Endothelial cell of umbilical vein (primary cell): ENCODE data around the gene DPF3. TPM values are rescaled to one million over a fixed set of nuclear protein-coding genes. Genes with fewer than 3 reads are reported as not detected.
A peak's percentile ranks its signal among the peaks of the same experiment; 100 is the strongest.

Experiments used
- BruUV-seq: library from RNA; stranded (reverse); fragments of 400-500 nt; replicated peaks from 2 replicates; lab custom pipeline; 2021; lab: Mats Ljungman, UMichigan
- CTCF ChIA-PET: fragments of 300-600, 350-600 bp; sonication (Branson Sonifier 250); formaldehyde crosslinking; loops from one replicate; lab custom pipeline; 2021; ENCODE audit warnings: antibody characterized with exemption, inconsistent platforms; lab: Charles Lee
- POLR2A ChIA-PET: fragments of 300-600, 350-600 bp; sonication (Branson Sonifier 250); formaldehyde crosslinking; loops from one replicate; lab custom pipeline; 2021; ENCODE audit warnings: antibody characterized with exemption, inconsistent platforms; lab: Charles Lee
- DNase-seq: peaks from one replicate; pipeline ENCODE4 v3.0.0-alpha.2; 2011; ENCODE audit warnings: low read depth, low spot score
- FAIRE-seq: peaks from 2 replicates; lab custom pipeline; 2011; peaks lifted over from hg19 to GRCh38; lab: Jason Lieb, UNC
- H2AFZ ChIP-seq: 2 replicates; pipeline ENCODE4 v1.6.0; 2012; ENCODE audit warnings: low read depth, low read length, control low read depth, inconsistent platforms
- H3K27ac ChIP-seq: 2 replicates; pipeline ENCODE4 v1.5.1; 2011; ENCODE audit warnings: low read depth, mild to moderate bottlenecking, control low read depth, low read length, moderate library complexity; ENCODE audit not compliant: insufficient read depth
- H3K27me3 ChIP-seq, 2 experiments: 2 replicates each; pipeline versions ENCODE4 v1.6.0 to v1.6.1; 2011; ENCODE audit warnings: low read length in 2 of 2, mixed read lengths in 1 of 2; ENCODE audit not compliant: control insufficient read depth in 2 of 2, insufficient read depth in 2 of 2
- H3K36me3 ChIP-seq, 2 experiments: 2 replicates in 1 of 2; 3 replicates in 1 of 2; pipeline ENCODE4 v1.5.1; 2011; ENCODE audit warnings: low read length in 2 of 2, mild to moderate bottlenecking in 1 of 2, moderate library complexity in 1 of 2; ENCODE audit not compliant: control insufficient read depth in 2 of 2, insufficient read depth in 2 of 2; ENCODE audit errors: extremely low read depth in 1 of 2
- H3K4me1 ChIP-seq: 3 replicates; pipeline ENCODE4 v1.5.1; 2011; ENCODE audit warnings: mild to moderate bottlenecking, low read length; ENCODE audit not compliant: control insufficient read depth, insufficient read depth; ENCODE audit errors: extremely low read depth
- H3K4me2 ChIP-seq: 2 replicates; pipeline ENCODE4 v1.6.1; 2011; ENCODE audit warnings: low read length, control low read depth, mixed read lengths; ENCODE audit not compliant: insufficient read depth
- H3K4me3 ChIP-seq, 3 experiments: fragments of 200-600 bp in 1 of 3; sonication (generic), shearing (Covaris generic) in 1 of 3; replicated peaks in 1 of 3; 2 replicates each; pipeline ENCODE4 v1.5.1; 2011 to 2016; ENCODE audit warnings: control low read depth in 3 of 3, low read length in 3 of 3, mild to moderate bottlenecking in 2 of 3, inconsistent platforms in 1 of 3, low read depth in 1 of 3, moderate library complexity in 1 of 3; ENCODE audit not compliant: insufficient read depth in 1 of 3
- H3K79me2 ChIP-seq: 2 replicates; pipeline ENCODE4 v1.6.0; 2012; ENCODE audit warnings: low read length, inconsistent platforms; ENCODE audit not compliant: control insufficient read depth, insufficient read depth
- H3K9ac ChIP-seq: replicated peaks from 2 replicates; pipeline ENCODE3; 2011; ENCODE audit warnings: low read length, control low read depth; ENCODE audit not compliant: insufficient read depth; ENCODE audit errors: extremely low read depth
- H3K9me1 ChIP-seq: replicated peaks from 3 replicates; pipeline ENCODE4 v1.6.0; 2011; ENCODE audit warnings: mild to moderate bottlenecking, low read length; ENCODE audit not compliant: control insufficient read depth, insufficient read depth; ENCODE audit errors: extremely low read depth
- H3K9me3 ChIP-seq: replicated peaks from 2 replicates; pipeline ENCODE4 v1.5.1; 2012; ENCODE audit warnings: low read length, inconsistent platforms; ENCODE audit not compliant: control insufficient read depth, insufficient read depth
- H4K20me1 ChIP-seq: replicated peaks from 2 replicates; pipeline ENCODE3; 2011; ENCODE audit warnings: mild to moderate bottlenecking, low read length; ENCODE audit not compliant: control insufficient read depth, insufficient read depth; ENCODE audit errors: extremely low read depth
- CTCF ChIP-seq, 2 donors: IDR thresholded peaks; 1 replicate in 1 of 2; 2 replicates in 1 of 2; pipeline ENCODE4 v1.5.1; 2011; ENCODE audit warnings: low read length in 2 of 2, mild to moderate bottlenecking in 2 of 2, moderate library complexity in 2 of 2, control low read depth in 1 of 2, inconsistent platforms in 1 of 2, low read depth in 1 of 2; ENCODE audit not compliant: insufficient read depth in 1 of 2; ENCODE audit errors: extremely low read depth in 1 of 2
- EZH2 ChIP-seq: IDR thresholded peaks from 2 replicates; pipeline ENCODE4 v1.6.1; 2012; ENCODE audit warnings: borderline replicate concordance, low read depth, mild to moderate bottlenecking, moderate library complexity, low read length, inconsistent platforms; ENCODE audit not compliant: severe bottlenecking
- FOS ChIP-seq: IDR thresholded peaks from 2 replicates; pipeline ENCODE4 v1.6.1; 2011; ENCODE audit warnings: mild to moderate bottlenecking, low read length, moderate library complexity, borderline replicate concordance; ENCODE audit not compliant: insufficient read depth
- GATA2 ChIP-seq: IDR thresholded peaks from 2 replicates; pipeline ENCODE4 v1.7.0; 2011; ENCODE audit warnings: low read depth, mild to moderate bottlenecking, moderate library complexity, mixed read lengths, low read length; ENCODE audit not compliant: insufficient read length, insufficient read depth
- MAX ChIP-seq: IDR thresholded peaks from 2 replicates; pipeline ENCODE4 v1.6.1; 2011; ENCODE audit not compliant: insufficient read depth, insufficient read length
- MYC ChIP-seq: IDR thresholded peaks from one replicate; pipeline ENCODE4 v1.6.1; 2011; ENCODE audit warnings: mild to moderate bottlenecking, low read depth, low read length
- POLR2A ChIP-seq: IDR thresholded peaks from 2 replicates; pipeline ENCODE4 v1.6.1; 2012; ENCODE audit warnings: low read depth, mild to moderate bottlenecking, control low read depth, low read length
- dilution Hi-C: fragments of 300-500 bp; cut with MboI; formaldehyde crosslinking; loops from one replicate; pipeline ENCODE4 v1.15.0; 2019; ENCODE audit warnings: low sequenced_read_pairs; ENCODE audit not compliant: extremely low pct_ligation_motif_present
- intact Hi-C: fragments of 100-400 bp; cut with micrococcal nuclease; formaldehyde crosslinking; loops from one replicate; pipeline ENCODE4 v1.10.0; 2022
- polyA plus RNA-seq, 4 experiments: library from polyadenylated mRNA; depleted of rRNA in 3 of 4; stranded (reverse) in 3 of 4; unstranded in 1 of 4; fragments of >200 nt; gene quantifications; 2 replicates each; pipeline versions ENCODE4 v1.2.1 to v1.2.3, GENCODE V29; 2011 to 2012; ENCODE audit warnings: missing spikeins in 1 of 4
- total RNA-seq: library from RNA; stranded (reverse); gene quantifications from 2 replicates; pipeline ENCODE4 v1.2.3, GENCODE V29; 2021

The DPF3 gene
- total and polyA plus RNA-seq, 2 donors (not counting 3 experiments of a cell fraction or from before 2014, with no cell fraction given) = 2.4 to 3.5 TPM

DNA sequence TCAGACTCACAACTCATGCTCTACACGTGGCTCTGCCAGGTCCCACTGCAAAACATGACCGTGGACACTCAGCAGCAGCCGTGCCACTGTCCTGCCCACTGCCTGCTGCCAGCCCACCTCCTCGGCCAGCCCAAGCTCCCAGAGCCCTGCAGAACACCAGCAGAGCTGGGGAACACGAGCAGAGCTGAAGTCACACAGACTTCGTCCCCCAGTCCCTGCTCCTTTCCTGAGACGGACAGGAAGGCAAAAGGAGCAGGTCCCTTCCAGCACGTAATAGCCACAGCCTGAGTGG is 152.1 kb downstream of the DPF3 start:
- BruUV-seq = no TSS peak
- no peak overlapping the region for H3K4me3 ChIP-seq
- H3K4me1 ChIP-seq = peaks cover 11% of the 10 kb centered on the region
- ChIA-PET POLR2A (no interaction called here), CTCF (interaction anchor here (0.6 to 2.1 kb wide), 4 partner anchors 17 to 228 kb away, joined by 3 to 5 read pairs (median 4); no protein-coding TSS in a partner anchor)
- no peaks in the 10 kb centered on the region for H4K20me1 ChIP-seq
- H3K79me2 ChIP-seq = no peaks in the 10 kb centered on the region
- DNase-seq = no peak
- no peaks in the 10 kb centered on the region for H3K27me3 ChIP-seq
- H3K9me1 ChIP-seq = no peaks in the 10 kb centered on the region
- no peak overlapping the region for H3K27ac ChIP-seq
- no peak overlapping the region for H3K9ac ChIP-seq
- no peaks in the 10 kb centered on the region for H3K36me3 ChIP-seq
- no peak overlapping the region for H3K4me2 ChIP-seq
- TF ChIP-seq MYC = no peak
- TF ChIP-seq EZH2 = no peak
- TF ChIP-seq MAX = no peak
- TF ChIP-seq POLR2A = no peak
- TF ChIP-seq FOS = no peak
- no peak for TF ChIP-seq GATA2
- no peak for TF ChIP-seq CTCF (IDR thresholded peaks at IDR 0.05; ENCODE audit: extremely low read depth in 1 of 2, insufficient read depth in 1 of 2, low read depth in 1 of 2, low read length in 2 of 2)
- no peaks in the 10 kb centered on the region for H3K9me3 ChIP-seq
- dilution Hi-C loops (no loop called here), intact Hi-C loops (no loop called here)
- no peak for FAIRE-seq
- H2AFZ ChIP-seq = peak overlapping the region; percentile 1
